Measurements from ENCODE around the gene FLOT1. TPM values are rescaled to one million over a fixed set of nuclear protein-coding genes. Genes with fewer than 3 reads are reported as not detected.

FLOT1 gene
- polyA plus RNA-seq, 2 of the 4 experiments (the other 2 are of a cell fraction) = 89.7 to 135 TPM

DNA sequence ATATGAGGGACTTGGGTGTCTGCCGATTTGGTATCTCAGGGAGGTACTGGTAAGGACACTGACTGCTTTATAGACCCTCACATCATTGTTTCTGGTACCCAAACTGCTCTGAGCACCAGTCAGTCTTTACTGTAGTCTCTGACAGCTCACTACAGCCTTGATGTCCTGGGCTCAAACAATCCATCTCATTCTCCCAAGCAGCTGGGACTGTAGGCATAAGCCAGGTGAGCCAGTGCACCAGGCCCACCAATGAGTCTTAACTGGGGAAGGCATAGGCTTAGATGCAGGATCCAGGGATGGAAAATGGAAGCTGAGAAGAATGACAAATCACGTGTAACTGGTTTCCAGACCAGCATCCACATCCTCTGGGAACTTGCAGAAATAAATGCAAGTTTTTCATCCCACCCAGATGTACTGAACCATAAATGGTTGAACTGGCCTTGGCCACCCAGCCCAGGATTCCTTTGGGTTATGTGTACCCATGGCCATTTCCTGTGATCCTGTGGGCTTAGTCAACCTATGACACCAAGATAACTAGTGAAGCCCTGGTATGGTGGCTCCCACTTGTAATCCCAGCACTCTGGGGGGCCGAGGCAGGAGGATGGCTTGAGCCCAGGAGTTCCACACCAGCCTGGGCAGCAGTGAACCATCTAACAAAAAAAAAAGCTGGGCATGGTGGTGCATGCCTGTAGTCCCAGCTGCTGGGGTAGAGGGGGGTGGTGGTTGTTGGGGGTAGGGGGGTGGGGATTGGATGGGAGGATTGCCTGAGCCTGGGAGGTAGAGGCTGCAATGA lies 16.6 kb downstream of the FLOT1 start (continued):
- TF ChIP-seq CBX2 (IDR thresholded peaks at IDR 0.05; ENCODE audit: borderline replicate concordance, low read depth) = no peak
- TF ChIP-seq POLR2AphosphoS2 (conservative IDR thresholded peaks at IDR 0.05; ENCODE audit: low read length) = peak; percentile 76
- no peak for TF ChIP-seq EHF (CRISPR knock-in tag; IDR thresholded peaks at IDR 0.05)
- no peak for TF ChIP-seq NFE2L2 (conservative IDR thresholded peaks at IDR 0.05; ENCODE audit: low read length)
- TF ChIP-seq FOXS1 (CRISPR knock-in tag; IDR thresholded peaks at IDR 0.05) = no peak
- no peak for TF ChIP-seq GATA3 (IDR thresholded peaks at IDR 0.05; ENCODE audit: borderline replicate concordance)
- peak; percentile 20 for TF ChIP-seq CHD2 (IDR thresholded peaks at IDR 0.05; ENCODE audit: low read length, partially characterized antibody)
- TF ChIP-seq ZNF302 (CRISPR knock-in tag; IDR thresholded peaks at IDR 0.05) = no peak
- TF ChIP-seq FOSB (CRISPR knock-in tag; IDR thresholded peaks at IDR 0.05) = peak; percentile 78
- TF ChIP-seq JUNB (IDR thresholded peaks at IDR 0.05) = no peak
- no peak for TF ChIP-seq MAFK (IDR thresholded peaks at IDR 0.05; ENCODE audit: partially characterized antibody)
- no peak for TF ChIP-seq KDM1A (IDR thresholded peaks at IDR 0.05; ENCODE audit: low read depth)
- no peak for TF ChIP-seq HMGXB4 (CRISPR knock-in tag; IDR thresholded peaks at IDR 0.05; ENCODE audit: borderline replicate concordance)
- no peak for TF ChIP-seq CTCF (IDR thresholded peaks at IDR 0.05)
- no peak for TF ChIP-seq NR3C1 (IDR thresholded peaks at IDR 0.05)
- TF ChIP-seq SREBF2 (IDR thresholded peaks at IDR 0.05) = no peak
- no peak for TF ChIP-seq E2F6 (IDR thresholded peaks at IDR 0.05; ENCODE audit: borderline replicate concordance, low read depth)
- TF ChIP-seq, protein P1, sequence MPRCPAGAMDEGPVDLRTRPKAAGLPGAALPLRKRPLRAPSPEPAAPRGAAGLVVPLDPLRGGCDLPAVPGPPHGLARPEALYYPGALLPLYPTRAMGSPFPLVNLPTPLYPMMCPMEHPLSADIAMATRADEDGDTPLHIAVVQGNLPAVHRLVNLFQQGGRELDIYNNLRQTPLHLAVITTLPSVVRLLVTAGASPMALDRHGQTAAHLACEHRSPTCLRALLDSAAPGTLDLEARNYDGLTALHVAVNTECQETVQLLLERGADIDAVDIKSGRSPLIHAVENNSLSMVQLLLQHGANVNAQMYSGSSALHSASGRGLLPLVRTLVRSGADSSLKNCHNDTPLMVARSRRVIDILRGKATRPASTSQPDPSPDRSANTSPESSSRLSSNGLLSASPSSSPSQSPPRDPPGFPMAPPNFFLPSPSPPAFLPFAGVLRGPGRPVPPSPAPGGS (IDR thresholded peaks at IDR 0.05) = no peak
- no peak for TF ChIP-seq FOSL2 (IDR thresholded peaks at IDR 0.05)
- no peak for TF ChIP-seq FOSL2 (CRISPR knock-in tag; IDR thresholded peaks at IDR 0.05)
- TF ChIP-seq ATOH8 (CRISPR knock-in tag; IDR thresholded peaks at IDR 0.05; ENCODE audit: low read depth) = no peak
- TF ChIP-seq BHLHE40 (IDR thresholded peaks at IDR 0.05; ENCODE audit: low read depth, low read length) = no peak

Measured in A549 (cell line).